EH (cell line): ENCODE results near the gene CSNK1E.

Source experiments
- DNase-seq: peaks from one replicate; pipeline ENCODE4 v3.0.0-alpha.2; 2015; ENCODE audit warnings: low read depth

The CSNK1E gene

DNA sequence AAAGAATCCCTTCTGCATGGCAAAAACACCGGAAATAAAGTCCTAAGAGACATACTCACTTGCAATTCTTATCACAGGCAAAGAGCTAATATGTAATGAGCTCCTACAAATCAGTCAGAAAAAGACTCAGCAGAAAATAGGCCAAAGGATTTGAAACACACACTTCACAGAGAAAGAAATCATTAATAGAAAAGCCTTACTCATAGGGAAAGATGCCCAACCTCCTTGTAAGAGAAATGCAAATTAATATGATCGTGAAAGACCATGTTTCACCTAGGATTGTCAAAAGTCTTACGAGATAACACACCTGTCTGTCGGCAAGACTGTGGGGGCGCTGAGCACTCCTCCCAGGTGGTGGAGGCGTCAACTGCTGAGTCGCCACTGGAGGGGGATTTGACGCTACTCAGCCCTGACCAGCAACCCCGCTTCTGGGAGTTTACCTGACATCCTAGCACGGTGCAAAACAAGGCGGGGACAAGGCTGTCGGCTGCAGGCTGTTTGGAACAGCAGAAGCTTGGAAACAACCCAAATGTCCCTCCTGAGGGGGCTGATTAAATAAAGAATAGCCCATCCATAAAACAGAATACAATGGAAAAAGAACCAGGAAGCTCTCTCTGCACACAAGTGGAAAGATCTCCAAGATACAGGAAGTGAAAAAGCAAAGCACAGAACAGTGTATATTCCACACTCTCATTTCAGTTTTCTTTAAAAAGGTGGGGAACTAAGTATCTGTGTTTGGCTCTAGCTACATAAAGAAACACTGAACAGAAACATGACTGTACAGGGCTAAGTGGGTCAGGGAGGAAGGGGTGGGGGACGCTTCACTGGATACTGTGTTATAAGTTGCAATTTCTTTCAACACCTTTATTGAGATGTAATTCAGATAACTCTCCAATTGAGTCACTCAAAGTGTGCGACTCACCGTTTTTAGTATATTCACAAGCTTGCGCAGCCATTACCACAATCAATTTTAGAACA, 11.5 kb downstream of the CSNK1E start:
- DNase-seq, result peak; percentile 46

- DNase-seq, result no peak
Observed at GRCh38 chr22:38304526-38304925, 12.7 kb downstream of the CSNK1E start.

- DNase-seq, result no peak
Observed at GRCh38 chr22:38303974-38304373, 13.3 kb downstream of the CSNK1E start.

DNA sequence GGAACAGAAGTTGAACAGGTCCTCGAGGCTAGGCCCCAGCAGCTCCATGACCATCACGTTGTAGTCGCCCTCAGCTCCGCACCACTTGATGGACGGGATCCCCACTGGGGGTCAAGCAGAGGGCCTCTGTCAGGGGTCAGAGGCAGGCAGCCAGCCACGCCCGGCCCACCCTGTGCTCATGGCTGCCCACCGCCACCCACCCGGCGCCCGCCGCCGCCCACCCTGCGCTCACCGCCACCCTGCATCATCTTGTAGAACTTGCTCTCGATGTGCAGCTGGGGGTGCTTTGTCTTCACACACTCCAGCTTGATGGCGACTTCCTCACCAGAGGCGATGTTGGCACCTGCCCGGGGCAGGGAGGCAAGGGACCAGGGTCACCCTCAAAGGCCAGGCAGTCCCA, 14.3 kb downstream of the CSNK1E start:
- DNase-seq, result no peak

DNA sequence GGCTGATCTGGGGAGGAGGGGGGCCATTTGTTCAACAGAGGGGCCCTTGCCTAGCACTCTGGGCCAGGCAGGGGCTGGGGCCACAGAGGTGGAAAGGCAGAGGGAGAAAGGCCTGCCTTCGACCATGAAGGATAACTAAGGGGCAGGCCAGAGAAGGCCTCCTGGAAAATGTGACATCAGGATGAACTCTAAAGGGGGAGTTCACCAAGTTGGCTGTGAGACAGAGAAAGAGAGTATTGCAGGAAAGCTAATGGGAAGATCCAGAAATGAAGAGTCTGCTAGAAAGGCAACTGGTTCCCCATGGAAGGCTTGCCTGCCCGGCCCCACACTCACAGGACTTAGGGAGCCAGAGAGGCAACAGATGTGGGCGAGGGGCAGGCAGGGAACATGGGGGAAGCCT, 16.3 kb downstream of the CSNK1E start:
- DNase-seq, result no peak

GRCh38 chr22:38300197-38300945, 16.9 kb downstream of the CSNK1E start:
- DNase-seq, result no peak

DNA sequence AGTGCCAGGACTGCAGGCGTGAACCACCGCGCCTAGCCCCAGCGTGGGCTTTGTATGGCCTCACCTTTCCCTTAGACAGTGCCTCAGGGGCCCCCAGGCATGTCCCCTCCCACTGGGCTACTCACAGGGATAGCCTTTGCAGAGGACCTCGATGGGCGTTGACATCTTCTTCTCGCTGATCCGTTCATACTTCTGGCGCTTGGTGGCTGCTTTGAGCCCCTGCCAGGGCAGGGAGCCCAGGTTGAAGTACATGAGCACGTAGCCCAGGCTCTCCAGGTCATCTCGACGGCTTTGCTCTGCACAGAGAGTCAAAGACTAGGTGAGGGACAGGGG, 17.5 kb downstream of the CSNK1E start:
- no peak for DNase-seq

DNA sequence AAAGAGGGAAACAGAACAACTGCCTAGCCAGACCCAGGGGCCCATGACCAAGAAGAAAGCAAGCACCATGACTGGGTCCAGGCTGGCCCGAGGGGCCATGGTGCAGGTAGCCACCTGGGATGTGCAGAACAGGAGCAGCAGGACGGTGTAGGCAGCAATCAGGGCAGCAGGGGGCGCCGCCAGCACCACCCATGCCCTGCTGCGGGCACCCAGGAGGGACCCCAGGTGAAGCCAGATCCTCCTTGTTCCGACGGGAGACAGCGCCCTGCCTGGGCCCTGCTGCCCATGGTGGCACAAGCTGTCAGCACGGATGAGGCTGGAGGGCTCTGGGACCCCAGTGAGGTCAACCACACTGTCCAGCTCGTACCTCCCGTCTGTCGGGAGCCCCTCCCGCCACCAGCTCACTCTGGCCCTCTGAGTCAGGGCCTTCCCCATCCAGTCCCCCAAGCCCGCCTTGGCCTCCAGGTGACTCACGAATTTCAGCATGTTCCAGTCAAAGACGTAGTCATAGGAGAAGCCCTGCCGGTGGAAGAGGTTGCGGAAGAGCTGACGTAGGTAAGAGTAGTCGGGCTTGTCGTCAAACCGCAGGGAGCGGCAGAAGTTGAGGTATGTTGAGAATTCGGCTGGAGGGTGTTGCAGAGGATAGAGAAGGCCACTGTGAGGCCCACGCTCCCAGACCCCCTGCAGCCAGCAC, 18.8 kb downstream of the CSNK1E start:
- peak; percentile 39 for DNase-seq

DNA sequence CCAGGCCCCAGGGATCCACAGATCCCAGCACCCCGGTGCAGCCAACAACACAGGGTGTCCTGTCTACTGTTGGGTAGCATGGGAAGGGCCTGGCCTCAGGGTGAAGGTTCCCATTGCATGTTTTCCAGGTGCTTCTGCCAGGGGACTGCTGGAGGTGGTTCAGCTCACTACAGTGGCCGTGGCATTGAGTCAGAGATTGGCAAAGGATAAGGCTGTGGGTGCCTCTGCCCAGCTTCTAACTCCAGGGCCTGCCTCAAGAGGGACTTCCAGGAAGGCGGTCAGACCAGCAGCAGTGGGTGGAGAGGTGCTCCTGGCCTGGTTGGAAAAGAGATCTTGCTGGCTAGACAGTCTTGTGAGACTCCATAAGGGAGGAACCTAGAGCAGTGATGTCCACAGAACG, 20.9 kb downstream of the CSNK1E start:
- no peak for DNase-seq

GRCh38 chr22:38295863-38296262, 21.4 kb downstream of the CSNK1E start:
- DNase-seq, result no peak

GRCh38 chr22:38295339-38295738, 21.9 kb downstream of the CSNK1E start:
- no peak for DNase-seq

DNA sequence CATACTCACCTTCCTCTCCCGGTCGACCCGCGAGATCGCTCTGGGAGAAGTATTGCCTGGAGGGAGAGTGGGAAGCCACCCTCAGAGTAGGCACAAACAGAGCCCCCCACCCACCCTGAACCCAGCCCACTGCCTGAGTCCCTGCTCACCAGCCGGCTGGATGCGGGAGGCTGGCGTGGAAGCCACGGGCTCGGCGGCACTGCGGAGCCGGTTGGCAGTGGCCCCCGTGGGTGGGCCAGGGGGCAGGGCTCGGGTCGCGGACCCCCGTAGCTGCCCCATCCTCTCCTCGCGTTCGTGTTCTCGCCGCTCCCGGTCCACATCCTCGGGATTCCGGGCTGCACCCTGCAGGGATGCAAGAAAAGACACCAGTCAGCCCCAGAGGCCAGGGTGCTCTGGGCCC, 23.0 kb downstream of the CSNK1E start:
- DNase-seq, result no peak

- DNase-seq, result peak; percentile 41
Observed at GRCh38 chr22:38292694-38293093, 24.5 kb downstream of the CSNK1E start.

DNA sequence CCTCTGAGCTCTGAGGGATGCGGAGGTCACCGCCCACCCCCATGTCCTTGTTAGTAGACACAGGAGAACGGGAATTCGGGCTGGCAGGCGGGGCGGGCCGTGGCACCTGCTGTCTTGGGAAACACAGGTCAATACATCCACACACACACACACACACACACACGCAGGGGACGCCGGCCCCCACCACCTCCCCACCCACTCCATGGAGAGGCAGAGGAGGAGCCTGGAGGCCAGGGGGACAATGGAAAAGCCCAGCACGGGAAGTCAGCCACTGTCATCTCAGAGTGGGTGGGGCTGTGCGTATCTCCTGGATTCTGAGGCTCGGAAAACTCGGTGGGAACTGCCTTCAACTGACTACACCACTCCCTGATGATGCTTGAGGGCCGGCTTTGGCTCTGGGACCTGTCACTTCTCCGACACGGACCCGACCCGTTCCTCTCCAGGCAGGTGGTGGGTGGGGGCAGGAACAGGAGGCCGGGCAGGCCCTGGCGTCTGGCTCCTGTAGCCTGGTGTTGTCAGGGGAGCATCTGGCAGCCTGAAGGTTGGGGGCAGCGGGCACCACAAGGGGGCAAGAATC, 25.9 kb downstream of the CSNK1E start:
- DNase-seq, result no peak

DNA sequence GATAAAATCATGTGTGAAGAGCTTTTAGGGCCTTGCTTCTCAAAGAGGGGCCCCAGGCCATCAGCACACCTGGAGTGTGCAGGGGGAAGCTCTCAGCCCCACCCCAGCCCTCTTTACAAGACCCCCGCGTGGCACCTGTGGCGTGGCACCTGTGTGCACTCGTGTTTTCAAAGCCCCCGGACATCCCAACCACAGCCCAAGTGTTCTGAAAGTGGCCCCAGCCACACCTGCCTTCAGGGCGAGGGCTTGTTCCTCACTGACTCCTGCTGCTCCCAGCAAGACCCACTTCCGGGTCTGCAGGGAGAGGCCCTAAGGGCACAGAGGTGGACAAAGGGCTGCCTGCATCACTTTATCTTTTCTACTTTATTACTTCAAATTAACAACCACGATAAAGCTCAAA, 26.9 kb downstream of the CSNK1E start:
- DNase-seq, result no peak

DNA sequence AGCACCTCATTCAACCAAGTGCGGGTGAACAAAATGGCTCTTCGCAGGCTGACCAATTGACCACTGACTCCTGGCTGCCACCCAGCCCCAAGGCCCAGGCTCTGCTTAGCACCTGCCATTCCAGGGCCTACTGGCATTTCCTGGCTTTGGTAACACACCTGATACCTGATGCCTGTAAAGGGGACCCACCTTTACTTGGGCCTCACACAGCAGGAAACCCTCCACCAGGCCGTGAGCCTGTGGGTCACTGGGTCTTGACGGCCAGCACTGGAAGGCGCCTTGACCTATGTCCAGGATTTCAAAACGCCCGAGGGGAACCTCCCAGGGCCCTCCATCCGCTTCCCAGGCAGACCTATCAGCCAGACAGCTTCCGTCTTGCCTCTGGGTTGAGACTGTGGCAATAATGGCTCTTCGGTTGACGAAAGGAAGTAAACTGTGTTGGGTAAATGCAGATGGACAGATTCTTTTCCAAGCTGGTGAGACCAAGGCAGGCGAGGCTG, 27.6 kb downstream of the CSNK1E start:
- no peak for DNase-seq

GRCh38 chr22:38286915-38287669, 30.1 kb downstream of the CSNK1E start:
- DNase-seq, result no peak

- DNase-seq, result no peak
Observed at GRCh38 chr22:38285018-38285417, 32.2 kb downstream of the CSNK1E start.

- peak; percentile 98 for DNase-seq
Observed at GRCh38 chr22:38284042-38284402, 33.2 kb downstream of the CSNK1E start.

- no peak for DNase-seq
Observed at GRCh38 chr22:38282397-38282796, 34.8 kb downstream of the CSNK1E start.

- no peak for DNase-seq
Observed at GRCh38 chr22:38276166-38276565, 41.1 kb downstream of the CSNK1E start.
